Measurements from ENCODE around the gene EML1.

Gene EML1

GRCh38 chr14:99966037-99966835 is 173.0 kb downstream of the EML1 start:
- ChIA-PET CTCF (interaction anchor here (0.6 kb wide), 1 partner anchor 25 kb away, joined by 3 read pairs; no protein-coding TSS in a partner anchor), POLR2A (no interaction called here)
- no peak for TF ChIP-seq SP1 (IDR thresholded peaks at IDR 0.05)
- no peak for TF ChIP-seq ELF4 (IDR thresholded peaks at IDR 0.05)
- no peak for TF ChIP-seq PKNOX1 (IDR thresholded peaks at IDR 0.05)
- TF ChIP-seq FOXA1 (IDR thresholded peaks at IDR 0.05): no peak
- TF ChIP-seq HDGF (IDR thresholded peaks at IDR 0.05; ENCODE audit: borderline replicate concordance): no peak
- no peak for TF ChIP-seq CTBP1 (IDR thresholded peaks at IDR 0.05; ENCODE audit: borderline replicate concordance)
- TF ChIP-seq ARNT (IDR thresholded peaks at IDR 0.05): no peak
- no peak for TF ChIP-seq L3MBTL2 (conservative IDR thresholded peaks at IDR 0.05)
- no peak for TF ChIP-seq FOXK2 (IDR thresholded peaks at IDR 0.05)
- TF ChIP-seq NFRKB (IDR thresholded peaks at IDR 0.05): no peak

GRCh38 chr14:99966912-99967311 is 173.7 kb downstream of the EML1 start:
- TF ChIP-seq ELF4 (IDR thresholded peaks at IDR 0.05) (no peak), SUZ12 (IDR thresholded peaks at IDR 0.05) (no peak), CTBP1 (IDR thresholded peaks at IDR 0.05; ENCODE audit: borderline replicate concordance) (no peak), ARNT (IDR thresholded peaks at IDR 0.05) (no peak), ZNF384 (IDR thresholded peaks at IDR 0.05) (no peak), TARDBP (IDR thresholded peaks at IDR 0.05) (no peak), FOXK2 (IDR thresholded peaks at IDR 0.05) (no peak), BHLHE40 (IDR thresholded peaks at IDR 0.05; ENCODE audit: borderline replicate concordance) (no peak), PKNOX1 (IDR thresholded peaks at IDR 0.05) (no peak), LEF1 (IDR thresholded peaks at IDR 0.05; ENCODE audit: borderline replicate concordance) (no peak), SP1 (IDR thresholded peaks at IDR 0.05) (no peak), HDGF (IDR thresholded peaks at IDR 0.05; ENCODE audit: borderline replicate concordance) (no peak), FOXM1 (IDR thresholded peaks at IDR 0.05; ENCODE audit: borderline replicate concordance) (no peak), NFRKB (IDR thresholded peaks at IDR 0.05) (no peak), L3MBTL2 (conservative IDR thresholded peaks at IDR 0.05) (no peak), FOXA1 (IDR thresholded peaks at IDR 0.05) (no peak)
- DNase-seq (ENCODE audit: extremely low spot score): no peak
- ChIA-PET POLR2A (no interaction called here), CTCF (no interaction called here)

More at GRCh38 chr14:99966037-99966835, 173.0 kb downstream of the EML1 start:
- DNase-seq (ENCODE audit: extremely low spot score): no peak

GRCh38 chr14:99968191-99968920 is 175.1 kb downstream of the EML1 start:
- DNase-seq (ENCODE audit: extremely low spot score): no peak
- TF ChIP-seq SUZ12 (IDR thresholded peaks at IDR 0.05): no peak
- no peak for TF ChIP-seq ZNF384 (IDR thresholded peaks at IDR 0.05)
- CTCF ChIA-PET: no interaction called here
- POLR2A ChIA-PET: no interaction called here

GRCh38 chr14:99968941-99969340 is 175.7 kb downstream of the EML1 start:
- ChIA-PET POLR2A (no interaction called here), CTCF (no interaction called here)
- TF ChIP-seq LEF1 (IDR thresholded peaks at IDR 0.05; ENCODE audit: borderline replicate concordance) (no peak), BHLHE40 (IDR thresholded peaks at IDR 0.05; ENCODE audit: borderline replicate concordance) (no peak), SP1 (IDR thresholded peaks at IDR 0.05) (no peak), NFRKB (IDR thresholded peaks at IDR 0.05) (no peak), ZNF384 (IDR thresholded peaks at IDR 0.05) (no peak), ELF4 (IDR thresholded peaks at IDR 0.05) (no peak), FOXK2 (IDR thresholded peaks at IDR 0.05) (no peak), CTBP1 (IDR thresholded peaks at IDR 0.05; ENCODE audit: borderline replicate concordance) (no peak)
- no peak for DNase-seq (ENCODE audit: extremely low spot score)

- CTCF ChIA-PET: no interaction called here
- no peak for TF ChIP-seq NFRKB (IDR thresholded peaks at IDR 0.05)
- no peak for TF ChIP-seq ZNF384 (IDR thresholded peaks at IDR 0.05)
- TF ChIP-seq CTBP1 (IDR thresholded peaks at IDR 0.05; ENCODE audit: borderline replicate concordance): no peak
- TF ChIP-seq LEF1 (IDR thresholded peaks at IDR 0.05; ENCODE audit: borderline replicate concordance): no peak
Measured at GRCh38 chr14:99969673-99970322, 176.6 kb downstream of the EML1 start.

GRCh38 chr14:99971087-99971940 is 178.1 kb downstream of the EML1 start:
- TF ChIP-seq ELF4 (IDR thresholded peaks at IDR 0.05): no peak
- peak; percentile 97 for TF ChIP-seq L3MBTL2 (conservative IDR thresholded peaks at IDR 0.05)
- TF ChIP-seq FOXK2 (IDR thresholded peaks at IDR 0.05): no peak
- TF ChIP-seq PKNOX1 (IDR thresholded peaks at IDR 0.05): 0 out of 2 replicates have a peak, but pooled peaks have one; percentile 13
- CTCF ChIA-PET: interaction anchor here (0.7 kb wide), 1 partner anchor 137 kb away, joined by 3 read pairs; no protein-coding TSS in a partner anchor
- POLR2A ChIA-PET: interaction anchor here (0.6 to 1.0 kb wide), 16 partner anchors 8 to 222 kb away, joined by 3 to 8 read pairs (median 3); no protein-coding TSS in a partner anchor
- DNase-seq (ENCODE audit: extremely low spot score): peak; percentile 94

More at GRCh38 chr14:99969673-99970322, 176.6 kb downstream of the EML1 start:
- DNase-seq (ENCODE audit: extremely low spot score): no peak
- POLR2A ChIA-PET: no interaction called here

Measured in HEK293T (cell line).